ENCODE results near the gene ADCY3.

The ADCY3 gene

DNA sequence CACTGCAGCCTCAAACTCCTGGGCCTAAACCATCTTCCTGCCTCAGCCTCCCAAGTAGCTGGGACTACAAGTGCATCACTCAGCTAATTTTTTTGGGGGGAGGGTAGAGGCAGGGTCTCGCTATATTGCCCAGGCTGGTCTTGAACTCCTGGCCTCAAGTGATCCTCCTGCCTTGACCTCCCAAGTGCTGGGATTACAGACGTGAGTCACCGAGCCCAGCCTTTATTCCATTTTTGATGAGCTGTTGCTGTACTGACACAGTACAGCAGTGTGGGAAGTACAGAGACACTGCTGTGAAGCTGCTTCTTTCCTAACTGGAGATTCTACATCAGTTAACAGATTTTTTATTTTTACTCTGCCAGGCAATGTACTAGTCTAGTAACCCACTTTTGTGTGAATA is 145.7 kb downstream of the ADCY3 start:
- no peaks in the 10 kb centered on the region for H3K9me3 ChIP-seq (ENCODE audit: insufficient read depth, low read length, severe bottlenecking)
- H3K4me3 ChIP-seq (ENCODE audit: low read depth in 1 of 2, low read length in 2 of 2) = no peak overlapping the region; a peak in 1 of 4 replicates
- no peak overlapping the region for H3K4me2 ChIP-seq (ENCODE audit: insufficient read depth, low read length)
- H3K4me1 ChIP-seq (ENCODE audit: insufficient read depth, low read length) = no peaks in the 10 kb centered on the region
- no peak overlapping the region for H2AFZ ChIP-seq (ENCODE audit: low read depth, low read length)
- TF ChIP-seq, protein P1, sequence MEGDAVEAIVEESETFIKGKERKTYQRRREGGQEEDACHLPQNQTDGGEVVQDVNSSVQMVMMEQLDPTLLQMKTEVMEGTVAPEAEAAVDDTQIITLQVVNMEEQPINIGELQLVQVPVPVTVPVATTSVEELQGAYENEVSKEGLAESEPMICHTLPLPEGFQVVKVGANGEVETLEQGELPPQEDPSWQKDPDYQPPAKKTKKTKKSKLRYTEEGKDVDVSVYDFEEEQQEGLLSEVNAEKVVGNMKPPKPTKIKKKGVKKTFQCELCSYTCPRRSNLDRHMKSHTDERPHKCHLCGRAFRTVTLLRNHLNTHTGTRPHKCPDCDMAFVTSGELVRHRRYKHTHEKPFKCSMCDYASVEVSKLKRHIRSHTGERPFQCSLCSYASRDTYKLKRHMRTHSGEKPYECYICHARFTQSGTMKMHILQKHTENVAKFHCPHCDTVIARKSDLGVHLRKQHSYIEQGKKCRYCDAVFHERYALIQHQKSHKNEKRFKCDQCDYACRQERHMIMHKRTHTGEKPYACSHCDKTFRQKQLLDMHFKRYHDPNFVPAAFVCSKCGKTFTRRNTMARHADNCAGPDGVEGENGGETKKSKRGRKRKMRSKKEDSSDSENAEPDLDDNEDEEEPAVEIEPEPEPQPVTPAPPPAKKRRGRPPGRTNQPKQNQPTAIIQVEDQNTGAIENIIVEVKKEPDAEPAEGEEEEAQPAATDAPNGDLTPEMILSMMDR (IDR thresholded peaks at IDR 0.05; ENCODE audit: borderline replicate concordance, extremely low read depth, low read length, poor library complexity, severe bottlenecking) = no peak
- no peaks in the 10 kb centered on the region for H3K27me3 ChIP-seq (ENCODE audit: insufficient read depth, low read length, poor library complexity)
- DNase-seq (no peak), ATAC-seq (ENCODE audit: insufficient read depth, low read depth) (no peak)
- no peak overlapping the region for H3K27ac ChIP-seq (ENCODE audit: low read length)
- H4K20me1 ChIP-seq (ENCODE audit: insufficient read depth, low read length) = no peaks in the 10 kb centered on the region
- no peak overlapping the region for H3K9ac ChIP-seq (ENCODE audit: low read depth, low read length)
- H3K79me2 ChIP-seq (ENCODE audit: insufficient read depth, low read length) = no peaks in the 10 kb centered on the region
- peaks cover 6% of the 10 kb centered on the region; the same call in 1 of the 2 replicates for H3K36me3 ChIP-seq (ENCODE audit: insufficient read depth, low read length)

DNA sequence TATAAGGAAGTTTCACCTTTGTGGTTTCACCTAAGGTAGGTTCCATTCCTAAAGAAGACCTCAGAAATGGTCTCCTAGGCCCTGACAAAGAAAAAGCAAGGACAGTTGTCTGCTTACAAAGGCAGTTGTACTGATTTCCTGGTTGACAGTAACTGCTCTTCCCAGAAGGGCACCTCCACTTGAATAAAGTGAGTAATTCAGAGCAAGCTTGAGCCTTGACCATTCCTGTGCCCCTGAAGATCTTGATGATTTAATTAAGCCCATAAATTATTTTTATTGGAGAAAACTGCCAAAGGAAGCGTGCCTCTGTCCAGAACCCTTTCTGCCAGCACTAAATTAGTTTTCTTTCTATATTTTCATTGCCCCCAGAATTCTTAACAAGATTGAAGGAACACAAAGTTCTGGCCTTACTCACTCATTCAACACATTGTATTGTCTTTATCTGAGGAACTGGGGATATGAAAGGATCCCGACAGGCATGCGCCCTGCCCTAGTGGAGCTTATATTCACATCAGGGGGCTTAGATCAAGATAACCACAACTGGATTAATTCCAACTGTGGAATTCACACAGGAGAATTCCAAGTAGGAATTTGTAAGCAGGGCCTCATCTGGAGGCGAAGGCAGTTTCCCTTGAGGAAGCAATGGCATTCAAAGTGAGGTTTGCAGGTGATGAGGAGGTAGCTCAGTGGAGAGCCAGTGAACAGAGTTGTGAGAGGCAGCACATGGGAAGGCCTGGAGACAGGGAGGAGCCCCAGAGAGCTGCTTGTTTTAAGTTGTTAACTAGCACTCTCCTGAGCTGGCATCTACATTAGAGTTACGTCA is 148.1 kb downstream of the ADCY3 start:
- no peak overlapping the region for H3K4me2 ChIP-seq (ENCODE audit: insufficient read depth, low read length)
- H3K27me3 ChIP-seq (ENCODE audit: insufficient read depth, low read length, poor library complexity) = no peaks in the 10 kb centered on the region
- H3K79me2 ChIP-seq (ENCODE audit: insufficient read depth, low read length) = no peaks in the 10 kb centered on the region
- no peaks in the 10 kb centered on the region for H3K9me3 ChIP-seq (ENCODE audit: insufficient read depth, low read length, severe bottlenecking)
- no peaks in the 10 kb centered on the region for H3K4me1 ChIP-seq (ENCODE audit: insufficient read depth, low read length)
- ATAC-seq (ENCODE audit: insufficient read depth, low read depth) (no peak), DNase-seq (no peak)
- no peak overlapping the region for H3K27ac ChIP-seq (ENCODE audit: low read length)
- no peak overlapping the region for H3K9ac ChIP-seq (ENCODE audit: low read depth, low read length)
- H3K4me3 ChIP-seq (ENCODE audit: low read depth in 1 of 2, low read length in 2 of 2) = no peak overlapping the region
- peaks cover 21% of the 10 kb centered on the region for H3K36me3 ChIP-seq (ENCODE audit: insufficient read depth, low read length)
- no peak overlapping the region for H2AFZ ChIP-seq (ENCODE audit: low read depth, low read length)
- TF ChIP-seq, protein P1 (IDR thresholded peaks at IDR 0.05; ENCODE audit: borderline replicate concordance, extremely low read depth, low read length, poor library complexity, severe bottlenecking) = no peak
- TF ChIP-seq EZH2 (IDR thresholded peaks at IDR 0.05; ENCODE audit: borderline replicate concordance, low read depth, low read length, severe bottlenecking) = no peak
- no peaks in the 10 kb centered on the region for H4K20me1 ChIP-seq (ENCODE audit: insufficient read depth, low read length)

DNA sequence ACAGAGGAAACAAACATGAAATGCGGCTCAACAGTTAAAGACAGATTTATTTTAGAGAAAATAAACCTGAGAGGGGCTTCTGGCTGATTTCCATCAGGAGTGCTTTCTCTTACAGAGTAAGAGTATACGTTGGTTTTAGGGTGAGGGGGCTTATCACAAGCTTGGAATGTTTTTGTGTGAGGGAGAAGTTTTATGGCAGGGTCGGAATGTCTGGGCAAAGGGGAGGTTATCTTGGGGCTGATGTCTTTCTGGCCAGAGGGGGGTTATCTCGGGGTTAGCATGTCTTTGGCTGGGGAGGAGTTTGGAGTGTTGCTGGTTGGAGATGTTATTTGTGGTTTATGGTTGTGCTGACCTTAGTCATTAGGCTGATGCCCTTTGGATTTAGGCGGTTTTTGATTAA is 149.0 kb downstream of the ADCY3 start:
- DNase-seq (no peak), ATAC-seq (ENCODE audit: insufficient read depth, low read depth) (no peak)
- no peak overlapping the region for H3K4me3 ChIP-seq (ENCODE audit: low read depth in 1 of 2, low read length in 2 of 2)
- no peak overlapping the region for H3K9ac ChIP-seq (ENCODE audit: low read depth, low read length)
- TF ChIP-seq EZH2 (IDR thresholded peaks at IDR 0.05; ENCODE audit: borderline replicate concordance, low read depth, low read length, severe bottlenecking) = no peak
- TF ChIP-seq, protein P1 (IDR thresholded peaks at IDR 0.05; ENCODE audit: borderline replicate concordance, extremely low read depth, low read length, poor library complexity, severe bottlenecking) = no peak
- no peak overlapping the region for H3K4me2 ChIP-seq (ENCODE audit: insufficient read depth, low read length)
- H4K20me1 ChIP-seq (ENCODE audit: insufficient read depth, low read length) = no peaks in the 10 kb centered on the region
- no peak overlapping the region for H2AFZ ChIP-seq (ENCODE audit: low read depth, low read length)
- no peak overlapping the region for H3K27ac ChIP-seq (ENCODE audit: low read length)
- H3K4me1 ChIP-seq (ENCODE audit: insufficient read depth, low read length) = no peaks in the 10 kb centered on the region
- H3K9me3 ChIP-seq (ENCODE audit: insufficient read depth, low read length, severe bottlenecking) = no peaks in the 10 kb centered on the region
- peaks cover 21% of the 10 kb centered on the region for H3K36me3 ChIP-seq (ENCODE audit: insufficient read depth, low read length)
- no peaks in the 10 kb centered on the region for H3K79me2 ChIP-seq (ENCODE audit: insufficient read depth, low read length)
- no peaks in the 10 kb centered on the region for H3K27me3 ChIP-seq (ENCODE audit: insufficient read depth, low read length, poor library complexity)

All from DND-41 (cell line).